ENCODE data around the gene CDH26.
A peak's percentile ranks its signal among the peaks of the same experiment; 100 is the strongest.
"Not testable (repeated sequence)": the region's sequence is repeated elsewhere in the genome, so short reads cannot be mapped to it uniquely, and the experiment has no call there.

The CDH26 gene

GRCh38 chr20:59949911-59950310, 8.3 kb upstream of the CDH26 start:
- Histone ChIP-seq H3K4me2 (ENCODE audit: low read depth, low read length) (no peak overlapping the region), H3K27me3 (replicated peaks; ENCODE audit: insufficient read depth, low read length) (no peaks in the 10 kb centered on the region), H3K79me2 (ENCODE audit: low read length) (no peaks in the 10 kb centered on the region), H3K9me3 (replicated peaks; ENCODE audit: insufficient read depth, low read length) (no peaks in the 10 kb centered on the region), H3F3A (ENCODE audit: insufficient read depth, low read length) (peaks cover 13% of the 10 kb centered on the region), H3K9ac (ENCODE audit: low read length) (no peak overlapping the region), H2AFZ (ENCODE audit: low read length) (no peak overlapping the region), H3K4me1 (ENCODE audit: low read length) (peaks cover 18% of the 10 kb centered on the region), H3K36me3 (replicated peaks; ENCODE audit: insufficient read depth, low read length) (no peaks in the 10 kb centered on the region), H3K27ac (ENCODE audit: low read length) (no peak overlapping the region), H4K20me1 (ENCODE audit: insufficient read depth, low read length) (no peaks in the 10 kb centered on the region), H3K9me2 (replicated peaks; ENCODE audit: insufficient read depth, low read length) (no peaks in the 10 kb centered on the region), H3K4me3 (ENCODE audit: low read length) (no peak overlapping the region)
- no peak for TF ChIP-seq EZH2phosphoT487 (IDR thresholded peaks at IDR 0.05; ENCODE audit: low read length)
- no peak for TF ChIP-seq EZH2 (optimal IDR thresholded peaks at IDR 0.05; ENCODE audit: low read depth, low read length)
- TF ChIP-seq CTCF (IDR thresholded peaks at IDR 0.05; ENCODE audit: low read length) = no peak
- DNase-seq = no peak

- Histone ChIP-seq H3K9ac (ENCODE audit: low read length) (0 out of 2 replicates have a peak overlapping the region, but pooled peaks have one; percentile 21), H3K36me3 (replicated peaks; ENCODE audit: insufficient read depth, low read length) (no peaks in the 10 kb centered on the region), H3K9me2 (replicated peaks; ENCODE audit: insufficient read depth, low read length) (no peaks in the 10 kb centered on the region), H3K9me3 (replicated peaks; ENCODE audit: insufficient read depth, low read length) (no peaks in the 10 kb centered on the region), H3K79me2 (ENCODE audit: low read length) (no peaks in the 10 kb centered on the region), H4K20me1 (ENCODE audit: insufficient read depth, low read length) (no peaks in the 10 kb centered on the region), H2AFZ (ENCODE audit: low read length) (no peak overlapping the region), H3F3A (ENCODE audit: insufficient read depth, low read length) (peaks cover 9% of the 10 kb centered on the region), H3K27me3 (replicated peaks; ENCODE audit: insufficient read depth, low read length) (no peaks in the 10 kb centered on the region), H3K4me3 (ENCODE audit: low read length) (no peak overlapping the region), H3K4me1 (ENCODE audit: low read length) (peaks cover 17% of the 10 kb centered on the region), H3K4me2 (ENCODE audit: low read depth, low read length) (peak overlapping the region; percentile 21; the same call in 1 of the 2 replicates), H3K27ac (ENCODE audit: low read length) (peak overlapping the region; percentile 66; the same call in 1 of the 2 replicates)
- DNase-seq = no peak
- TF ChIP-seq EZH2phosphoT487 (IDR thresholded peaks at IDR 0.05; ENCODE audit: low read length) = no peak
- no peak for TF ChIP-seq EZH2 (optimal IDR thresholded peaks at IDR 0.05; ENCODE audit: low read depth, low read length)
- no peak for TF ChIP-seq CTCF (IDR thresholded peaks at IDR 0.05; ENCODE audit: low read length)
These were observed 3.5 kb upstream of the CDH26 start for GRCh38 chr20:59954718-59955117.

- DNase-seq = peak; percentile 74
- Histone ChIP-seq H3K4me1 (ENCODE audit: low read length) (peaks cover 17% of the 10 kb centered on the region), H2AFZ (ENCODE audit: low read length) (0 out of 2 replicates have a peak overlapping the region, but pooled peaks have one; percentile 17), H4K20me1 (ENCODE audit: insufficient read depth, low read length) (no peaks in the 10 kb centered on the region), H3K79me2 (ENCODE audit: low read length) (no peaks in the 10 kb centered on the region), H3K4me2 (ENCODE audit: low read depth, low read length) (peak overlapping the region; percentile 21; the same call in 1 of the 2 replicates), H3K9me3 (replicated peaks; ENCODE audit: insufficient read depth, low read length) (no peaks in the 10 kb centered on the region), H3K9me2 (replicated peaks; ENCODE audit: insufficient read depth, low read length) (no peaks in the 10 kb centered on the region), H3F3A (ENCODE audit: insufficient read depth, low read length) (peaks cover 9% of the 10 kb centered on the region), H3K36me3 (replicated peaks; ENCODE audit: insufficient read depth, low read length) (no peaks in the 10 kb centered on the region), H3K9ac (ENCODE audit: low read length) (peak overlapping the region; percentile 21; the same call in 1 of the 2 replicates), H3K4me3 (ENCODE audit: low read length) (peak overlapping the region; percentile 37), H3K27ac (ENCODE audit: low read length) (peak overlapping the region; percentile 66; the same call in 1 of the 2 replicates), H3K27me3 (replicated peaks; ENCODE audit: insufficient read depth, low read length) (no peaks in the 10 kb centered on the region)
- TF ChIP-seq EZH2phosphoT487 (IDR thresholded peaks at IDR 0.05; ENCODE audit: low read length) = no peak
- TF ChIP-seq CTCF (IDR thresholded peaks at IDR 0.05; ENCODE audit: low read length) = peak; percentile 54
These were observed 3.0 kb upstream of the CDH26 start for GRCh38 chr20:59955131-59955796.

- H2AFZ ChIP-seq (ENCODE audit: low read length); H3K27me3 ChIP-seq (replicated peaks; ENCODE audit: insufficient read depth, low read length); H3K27ac ChIP-seq (ENCODE audit: low read length); H3K9me3 ChIP-seq (replicated peaks; ENCODE audit: insufficient read depth, low read length); H3K9me2 ChIP-seq (replicated peaks; ENCODE audit: insufficient read depth, low read length); H3K9ac ChIP-seq (ENCODE audit: low read length); H3K36me3 ChIP-seq (replicated peaks; ENCODE audit: insufficient read depth, low read length); H3F3A ChIP-seq (ENCODE audit: insufficient read depth, low read length); H3K79me2 ChIP-seq (ENCODE audit: low read length); H4K20me1 ChIP-seq (ENCODE audit: insufficient read depth, low read length); DNase-seq: not testable (repeated sequence)
- Histone ChIP-seq H3K4me3 (ENCODE audit: low read length) (peak overlapping the region; percentile 56; the same call in 1 of the 2 replicates), H3K4me1 (ENCODE audit: low read length) (peaks cover 37% of the 10 kb centered on the region), H3K4me2 (ENCODE audit: low read depth, low read length) (peak overlapping the region; percentile 69)
These were observed 655 bp upstream of the CDH26 start for GRCh38 chr20:59957568-59957967.
